HEK293 (cell line): ENCODE data around the gene IGFL2.

Source experiments
- ELK4 ChIP-seq: IDR thresholded peaks from 2 replicates; pipeline ENCODE4 v1.6.1; 2011; ENCODE audit warnings: mild to moderate bottlenecking, low read depth, low read length, borderline replicate concordance
- GLIS2 ChIP-seq: fragments of 450-650 bp; formaldehyde crosslinking; IDR thresholded peaks from 2 replicates; pipeline ENCODE4 v1.5.1; 2016; ENCODE audit warnings: missing biosample characterization, missing genetic modification characterization
- KLF17 ChIP-seq: fragments of 450-650 bp; formaldehyde crosslinking; IDR thresholded peaks from 2 replicates; pipeline ENCODE4 v1.5.1; 2016; ENCODE audit warnings: missing biosample characterization, missing genetic modification characterization
- KLF7 ChIP-seq: fragments of 450-650 bp; formaldehyde crosslinking; IDR thresholded peaks from 2 replicates; pipeline ENCODE4 v1.5.1; 2016; ENCODE audit warnings: missing biosample characterization, missing genetic modification characterization, borderline replicate concordance
- PRDM10 ChIP-seq: fragments of 450-650 bp; formaldehyde crosslinking; IDR thresholded peaks from 2 replicates; pipeline ENCODE4 v1.5.1; 2016; ENCODE audit warnings: missing biosample characterization, missing genetic modification characterization
- REST ChIP-seq: fragments of 450-650 bp; formaldehyde crosslinking; IDR thresholded peaks from 2 replicates; pipeline ENCODE4 v1.5.1; 2016; ENCODE audit warnings: missing biosample characterization, missing genetic modification characterization
- ZBTB1 ChIP-seq: fragments of 450-650 bp; formaldehyde crosslinking; IDR thresholded peaks from 2 replicates; pipeline ENCODE4 v1.5.1; 2016; ENCODE audit warnings: missing biosample characterization, missing genetic modification characterization
- ZBTB11 ChIP-seq: fragments of 450-650 bp; formaldehyde crosslinking; conservative IDR thresholded peaks from 2 replicates; pipeline ENCODE4 v1.5.1; 2016; ENCODE audit warnings: low read depth, missing biosample characterization, missing genetic modification characterization
- ZEB2 ChIP-seq: fragments of 450-650 bp; formaldehyde crosslinking; IDR thresholded peaks from 2 replicates; pipeline ENCODE4 v1.5.1; 2016; ENCODE audit warnings: missing biosample characterization, missing genetic modification characterization
- ZFP41 ChIP-seq: fragments of 450-650 bp; formaldehyde crosslinking; IDR thresholded peaks from 2 replicates; pipeline ENCODE4 v1.5.1; 2016; ENCODE audit warnings: missing biosample characterization, missing genetic modification characterization, borderline replicate concordance
- ZNF121 ChIP-seq: fragments of 450-650 bp; formaldehyde crosslinking; IDR thresholded peaks from 2 replicates; pipeline ENCODE4 v1.5.1; 2016; ENCODE audit warnings: missing biosample characterization, missing genetic modification characterization
- ZNF280D ChIP-seq: fragments of 450-650 bp; formaldehyde crosslinking; IDR thresholded peaks from 2 replicates; pipeline ENCODE4 v1.5.1; 2016; ENCODE audit warnings: missing biosample characterization, missing genetic modification characterization
- ZNF311 ChIP-seq: fragments of 450-650 bp; formaldehyde crosslinking; IDR thresholded peaks from 2 replicates; pipeline ENCODE4 v1.5.1; 2017; ENCODE audit warnings: missing biosample characterization, missing genetic modification characterization, borderline replicate concordance
- ZNF394 ChIP-seq: fragments of 450-650 bp; formaldehyde crosslinking; IDR thresholded peaks from 2 replicates; pipeline ENCODE4 v1.5.1; 2016; ENCODE audit warnings: missing biosample characterization, missing genetic modification characterization, mild to moderate bottlenecking, moderate library complexity, borderline replicate concordance
- ZNF416 ChIP-seq: fragments of 450-650 bp; formaldehyde crosslinking; IDR thresholded peaks from 2 replicates; pipeline ENCODE4 v1.5.1; 2016; ENCODE audit warnings: missing biosample characterization, missing genetic modification characterization
- ZNF48 ChIP-seq: fragments of 450-650 bp; formaldehyde crosslinking; IDR thresholded peaks from 2 replicates; pipeline ENCODE4 v1.5.1; 2016; ENCODE audit warnings: missing biosample characterization, missing genetic modification characterization
- ZNF513 ChIP-seq: fragments of 450-650 bp; IDR thresholded peaks from 2 replicates; pipeline ENCODE4 v1.5.1; 2018; ENCODE audit warnings: missing biosample characterization, missing genetic modification characterization
- ZNF529 ChIP-seq: fragments of 450-650 bp; formaldehyde crosslinking; IDR thresholded peaks from 2 replicates; pipeline ENCODE4 v1.5.1; 2017; ENCODE audit warnings: missing genetic modification characterization, missing biosample characterization; ENCODE audit not compliant: insufficient replicate concordance
- ZNF571 ChIP-seq: fragments of 450-650 bp; formaldehyde crosslinking; IDR thresholded peaks from 2 replicates; pipeline ENCODE4 v1.5.0; 2017; ENCODE audit warnings: missing biosample characterization, missing genetic modification characterization
- ZNF777 ChIP-seq: fragments of 450-650 bp; formaldehyde crosslinking; IDR thresholded peaks from 2 replicates; pipeline ENCODE4 v1.5.1; 2017; ENCODE audit warnings: missing biosample characterization, missing genetic modification characterization, borderline replicate concordance
- ZXDB ChIP-seq: fragments of 450-650 bp; formaldehyde crosslinking; IDR thresholded peaks from 2 replicates; pipeline ENCODE4 v1.5.1; 2016; ENCODE audit warnings: missing biosample characterization, missing genetic modification characterization

IGFL2 gene

GRCh38 chr19:46192992-46193650 is 45.1 kb downstream of the IGFL2 start (continued):
- TF ChIP-seq ZNF121 (tag by site-specific recombination) = no peak
- TF ChIP-seq ZNF280D (tag by site-specific recombination) = 0 out of 2 replicates have a peak, but pooled peaks have one; percentile 31
- no peak for TF ChIP-seq ZNF513 (tag by site-specific recombination)
- no peak for TF ChIP-seq ZNF777 (tag by site-specific recombination)
- no peak for TF ChIP-seq ZNF416 (tag by site-specific recombination)
- TF ChIP-seq ZBTB1 (tag by site-specific recombination) = no peak
- TF ChIP-seq ZNF529 (tag by site-specific recombination) = no peak
- no peak for TF ChIP-seq KLF17 (tag by site-specific recombination)
- TF ChIP-seq ZNF571 (tag by site-specific recombination) = no peak
- no peak for TF ChIP-seq REST (tag by site-specific recombination)
- peak; percentile 79 for TF ChIP-seq ZEB2
- peak; percentile 46 for TF ChIP-seq PRDM10 (tag by site-specific recombination)
- no peak for TF ChIP-seq ZFP41 (tag by site-specific recombination)
- TF ChIP-seq ELK4 = no peak
- TF ChIP-seq ZNF48 (tag by site-specific recombination) = no peak
- no peak for TF ChIP-seq GLIS2 (tag by site-specific recombination)
- no peak for TF ChIP-seq ZNF311 (tag by site-specific recombination)
- no peak for TF ChIP-seq ZBTB11
- no peak for TF ChIP-seq ZNF394 (tag by site-specific recombination)
- TF ChIP-seq ZXDB = peak; percentile 43
- no peak for TF ChIP-seq KLF7 (tag by site-specific recombination)
